ENCODE data around the gene GPRC6A. TPM values are rescaled to one million over a fixed set of nuclear protein-coding genes. Genes with fewer than 3 reads are reported as not detected.

The GPRC6A gene
- total RNA-seq, 4 donors from 2014 or later = 0.35 TPM; not detected in 3

DNA sequence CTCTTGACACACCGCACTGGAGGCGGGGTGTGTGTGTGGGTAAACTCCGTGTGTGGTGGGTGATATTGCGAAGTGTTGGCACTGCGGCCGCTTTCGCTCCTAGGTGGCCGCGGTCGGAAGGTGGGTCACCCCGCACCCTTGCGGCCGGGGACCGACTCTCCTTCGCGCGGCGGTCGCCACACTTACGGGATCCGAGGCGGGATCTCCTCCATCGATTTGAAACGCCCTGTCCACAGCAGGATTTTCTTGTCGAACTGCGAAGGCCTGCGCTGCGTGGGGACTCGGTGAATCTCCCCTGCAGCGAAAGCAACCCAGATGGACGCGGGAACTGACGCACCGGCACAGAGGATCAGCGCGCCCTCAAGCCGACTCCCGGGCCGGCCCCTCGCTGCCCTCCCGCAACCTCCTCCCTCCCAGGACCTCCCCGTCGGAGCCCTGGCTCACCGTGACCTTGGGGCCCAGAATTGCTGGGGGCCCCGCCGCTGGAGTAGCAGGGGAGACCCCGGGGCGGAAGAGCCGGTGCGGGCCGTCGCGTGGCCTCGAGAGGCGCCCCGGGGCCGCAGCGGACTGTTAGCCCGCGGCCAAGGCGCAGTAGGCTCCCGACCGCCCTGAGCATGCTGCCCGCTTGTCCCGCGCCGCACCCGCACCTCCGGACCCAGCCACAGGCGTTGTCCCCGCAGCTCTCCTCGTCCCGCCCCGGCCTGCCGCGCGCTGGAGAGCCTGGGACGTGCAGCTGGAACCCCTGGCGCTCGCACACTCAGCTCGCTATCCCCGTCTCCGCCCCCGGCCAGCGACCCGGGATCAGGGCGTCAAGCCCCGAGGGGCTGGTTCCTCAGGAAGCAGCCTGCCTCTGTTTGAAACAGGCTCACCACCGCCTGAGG lies 63.7 kb downstream of the GPRC6A start, which contains the start of gene FAM162B:
FAM162B (minus strand) TSS at position 759 of the 881 bp plus-strand sequence; CDS start at position 616, 143 bp downstream.
- DNase-seq = peak; percentile 24 to 57
- intact Hi-C loops (cut with DNase I; ENCODE audit: low total_unique reads) = no loop called here
- Histone ChIP-seq H3K4me3 (peak within 1 kb of the TSS; percentile 25 to 39), H3K36me3 (no peaks in the 10 kb centered on the region), H3K27me3 (no peaks in the 10 kb centered on the region), H3K9me3 (no peaks in the 10 kb centered on the region), H3K4me1 (no peaks in the 10 kb centered on the region), H3K27ac (peak within 1 kb of the TSS; percentile 25 to 52)
- TF ChIP-seq POLR2A (IDR thresholded peaks at IDR 0.05) = no peak
- TF ChIP-seq, protein P1, sequence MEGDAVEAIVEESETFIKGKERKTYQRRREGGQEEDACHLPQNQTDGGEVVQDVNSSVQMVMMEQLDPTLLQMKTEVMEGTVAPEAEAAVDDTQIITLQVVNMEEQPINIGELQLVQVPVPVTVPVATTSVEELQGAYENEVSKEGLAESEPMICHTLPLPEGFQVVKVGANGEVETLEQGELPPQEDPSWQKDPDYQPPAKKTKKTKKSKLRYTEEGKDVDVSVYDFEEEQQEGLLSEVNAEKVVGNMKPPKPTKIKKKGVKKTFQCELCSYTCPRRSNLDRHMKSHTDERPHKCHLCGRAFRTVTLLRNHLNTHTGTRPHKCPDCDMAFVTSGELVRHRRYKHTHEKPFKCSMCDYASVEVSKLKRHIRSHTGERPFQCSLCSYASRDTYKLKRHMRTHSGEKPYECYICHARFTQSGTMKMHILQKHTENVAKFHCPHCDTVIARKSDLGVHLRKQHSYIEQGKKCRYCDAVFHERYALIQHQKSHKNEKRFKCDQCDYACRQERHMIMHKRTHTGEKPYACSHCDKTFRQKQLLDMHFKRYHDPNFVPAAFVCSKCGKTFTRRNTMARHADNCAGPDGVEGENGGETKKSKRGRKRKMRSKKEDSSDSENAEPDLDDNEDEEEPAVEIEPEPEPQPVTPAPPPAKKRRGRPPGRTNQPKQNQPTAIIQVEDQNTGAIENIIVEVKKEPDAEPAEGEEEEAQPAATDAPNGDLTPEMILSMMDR (IDR thresholded peaks at IDR 0.05) = no peak

DNA sequence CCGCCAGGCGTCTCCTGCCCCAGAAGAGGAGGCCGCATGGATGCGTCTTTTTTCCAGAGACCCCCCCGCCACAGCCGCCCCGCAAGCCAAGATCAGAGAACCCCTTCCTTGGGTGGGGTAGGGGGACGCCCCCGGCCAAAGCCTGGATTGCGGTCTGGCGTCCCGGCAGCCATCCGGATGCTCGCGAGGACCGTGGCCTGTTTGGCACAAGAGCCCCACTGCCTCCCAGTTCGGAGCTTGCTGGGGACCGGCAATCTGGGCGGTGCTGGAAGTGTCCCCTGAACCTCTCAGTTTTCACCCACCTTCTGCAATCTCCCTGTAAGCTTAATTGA lies 64.3 kb downstream of the GPRC6A start:
- H3K27ac ChIP-seq = peak overlapping the region in 1 of 2 donors; percentile 52
- H3K36me3 ChIP-seq = no peaks in the 10 kb centered on the region
- H3K4me3 ChIP-seq = peak overlapping the region; percentile 25 to 39
- no peaks in the 10 kb centered on the region for H3K4me1 ChIP-seq
- H3K27me3 ChIP-seq = no peaks in the 10 kb centered on the region
- intact Hi-C loops (cut with DNase I; ENCODE audit: low total_unique reads) = no loop called here
- H3K9me3 ChIP-seq = no peaks in the 10 kb centered on the region
- DNase-seq = peak in 1 of 2 donors; percentile 17
- TF ChIP-seq POLR2A (IDR thresholded peaks at IDR 0.05) = no peak
- TF ChIP-seq, protein P1 (IDR thresholded peaks at IDR 0.05) = no peak

DNA sequence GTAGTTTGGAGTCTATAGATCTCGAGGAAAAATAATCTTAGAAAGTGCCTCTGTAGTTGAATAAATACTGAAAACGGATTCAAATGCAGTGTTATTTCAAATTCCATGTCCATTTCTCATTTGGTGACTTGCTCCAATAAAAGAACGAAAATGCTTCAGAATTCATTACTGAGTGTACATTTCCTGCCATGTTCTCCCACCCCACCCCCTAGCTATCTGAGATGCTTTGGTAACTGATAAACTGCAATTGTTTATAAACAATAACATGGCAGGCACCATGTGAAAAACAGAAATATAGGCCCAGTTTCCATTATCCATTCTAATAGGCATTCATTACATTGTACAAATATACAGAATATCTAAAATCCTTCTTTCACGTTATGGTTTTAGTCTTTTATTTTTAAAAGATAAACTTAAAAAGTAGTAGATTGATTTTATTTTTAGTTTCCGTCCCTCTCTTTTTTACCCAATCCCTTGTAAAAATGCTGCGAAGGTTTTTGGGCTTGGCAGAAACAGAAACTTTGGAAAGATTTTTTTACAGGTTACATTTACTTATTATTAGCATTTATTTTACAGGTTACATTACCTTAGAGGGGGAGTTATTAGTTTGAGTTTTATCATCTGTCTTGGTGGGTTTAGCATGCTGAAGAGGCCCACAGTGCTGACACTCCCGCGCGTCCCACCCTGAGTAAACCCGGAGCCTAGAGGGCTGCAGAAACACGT lies 64.8 kb downstream of the GPRC6A start:
- no peaks in the 10 kb centered on the region for H3K4me1 ChIP-seq
- no peak overlapping the region for H3K4me3 ChIP-seq
- no peaks in the 10 kb centered on the region for H3K36me3 ChIP-seq
- H3K27me3 ChIP-seq = no peaks in the 10 kb centered on the region
- TF ChIP-seq, protein P1 (IDR thresholded peaks at IDR 0.05) = no peak
- no peak for TF ChIP-seq POLR2A (IDR thresholded peaks at IDR 0.05)
- H3K9me3 ChIP-seq = no peaks in the 10 kb centered on the region
- intact Hi-C loops (cut with DNase I; ENCODE audit: low total_unique reads) = no loop called here
- peak overlapping the region in 1 of 2 donors; percentile 52 for H3K27ac ChIP-seq
- DNase-seq = no peak

DNA sequence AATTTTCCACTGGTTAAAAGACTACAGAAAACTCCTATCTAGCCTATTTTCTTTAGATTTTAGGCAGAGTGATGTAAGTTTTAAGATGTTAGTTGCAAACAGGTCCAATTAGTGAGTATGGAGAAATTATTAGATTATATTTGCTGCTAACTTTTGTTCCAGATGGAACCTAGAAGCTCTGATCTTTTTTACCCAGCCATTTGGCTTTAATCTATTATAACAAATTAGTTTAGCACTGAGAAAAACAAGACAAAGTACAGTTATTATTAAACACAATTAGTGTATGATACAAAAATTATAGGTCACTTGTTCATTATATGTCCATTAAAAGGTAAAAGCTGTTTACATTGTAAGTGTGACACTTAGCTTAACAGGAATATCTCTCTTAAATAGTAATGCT lies 65.8 kb downstream of the GPRC6A start:
- DNase-seq = no peak
- no peak for TF ChIP-seq POLR2A (IDR thresholded peaks at IDR 0.05)
- TF ChIP-seq, protein P1 (IDR thresholded peaks at IDR 0.05) = no peak
- Histone ChIP-seq H3K27ac (no peak overlapping the region), H3K9me3 (no peaks in the 10 kb centered on the region), H3K4me1 (no peaks in the 10 kb centered on the region), H3K27me3 (no peaks in the 10 kb centered on the region), H3K4me3 (no peak overlapping the region), H3K36me3 (no peaks in the 10 kb centered on the region)
- intact Hi-C loops (cut with DNase I; ENCODE audit: low total_unique reads) = no loop called here

DNA sequence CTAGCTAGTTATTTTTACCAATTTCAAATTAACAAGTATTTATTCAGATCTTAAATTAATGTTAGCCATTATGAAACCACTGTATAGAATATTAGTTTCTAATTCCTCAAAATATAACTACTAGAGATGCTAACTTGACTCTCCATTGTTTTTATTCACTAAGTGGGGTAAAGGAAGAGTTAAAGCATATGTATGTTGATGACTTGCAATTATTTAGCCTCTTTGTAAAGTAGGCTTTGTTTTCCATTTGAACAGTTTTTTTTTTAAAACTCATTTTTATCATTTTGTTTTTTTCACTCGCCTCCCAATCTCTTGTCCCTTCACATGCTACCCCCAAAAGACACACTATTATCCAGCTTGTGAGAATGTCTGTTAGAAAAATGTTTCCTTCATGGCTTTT lies 66.6 kb downstream of the GPRC6A start:
- no peaks in the 10 kb centered on the region for H3K9me3 ChIP-seq
- H3K4me1 ChIP-seq = no peaks in the 10 kb centered on the region
- no peak for TF ChIP-seq POLR2A (IDR thresholded peaks at IDR 0.05)
- TF ChIP-seq, protein P1 (IDR thresholded peaks at IDR 0.05) = no peak
- DNase-seq = no peak
- no peaks in the 10 kb centered on the region for H3K27me3 ChIP-seq
- intact Hi-C loops (cut with DNase I; ENCODE audit: low total_unique reads) = no loop called here
- H3K4me3 ChIP-seq = no peak overlapping the region
- no peak overlapping the region for H3K27ac ChIP-seq
- H3K36me3 ChIP-seq = no peaks in the 10 kb centered on the region

All from uterus (tissue), 4 donors.